ENCODE results near the gene LIPC. TPM values are rescaled to one million over a fixed set of nuclear protein-coding genes. Genes with fewer than 3 reads are reported as not detected.
A peak's percentile ranks its signal among the peaks of the same experiment; 100 is the strongest.

The LIPC gene
- total and polyA plus RNA-seq, 7 donors, result 0.36 to 3.0 (median 0.83) TPM; not detected in 2

GRCh38 chr15:58546635-58547627 lies 115.1 kb downstream of the LIPC start:
- Histone ChIP-seq H3K4me1 (peaks cover 0 to 47% (median 36%) of the 10 kb centered on the region in 4 donors), H3K9me3 (no peaks in the 10 kb centered on the region), H3K27ac (peak overlapping the region in 3 of 4 donors; percentile 20 to 53 (median 51)), H3K27me3 (no peaks in the 10 kb centered on the region), H3K4me3 (no peak overlapping the region), H3K36me3 (no peaks in the 10 kb centered on the region)
- intact Hi-C loops (cut with DNase I), result no loop called here
- DNase-seq, result no peak
- TF ChIP-seq EP300 (IDR thresholded peaks at IDR 0.05) (no peak), POLR2A (IDR thresholded peaks at IDR 0.05) (no peak), POLR2AphosphoS5 (IDR thresholded peaks at IDR 0.05) (peak in 1 of 4 donors; percentile 44)
- WGBS, 2 donors, result 74 to 87% methylated on average over 13 of the region's 13 CpGs

GRCh38 chr15:58547628-58548307 lies 116.0 kb downstream of the LIPC start:
- WGBS, 2 donors, result 88 to 96% methylated on average over 9 of the region's 9 CpGs
- Histone ChIP-seq H3K9me3 (no peaks in the 10 kb centered on the region), H3K4me1 (peaks cover 0 to 55% (median 44%) of the 10 kb centered on the region in 4 donors), H3K27me3 (no peaks in the 10 kb centered on the region), H3K4me3 (no peak overlapping the region), H3K36me3 (no peaks in the 10 kb centered on the region), H3K27ac (peak overlapping the region in 3 of 4 donors; percentile 51 to 64 (median 53))
- intact Hi-C loops (cut with DNase I), result no loop called here
- DNase-seq, result no peak
- TF ChIP-seq CTCF (IDR thresholded peaks at IDR 0.05) (no peak), POLR2AphosphoS5 (IDR thresholded peaks at IDR 0.05) (no peak), EP300 (IDR thresholded peaks at IDR 0.05) (no peak), POLR2A (IDR thresholded peaks at IDR 0.05) (no peak)

- Histone ChIP-seq H3K36me3 (no peaks in the 10 kb centered on the region), H3K9me3 (no peaks in the 10 kb centered on the region), H3K4me1 (peaks cover 0 to 55% (median 45%) of the 10 kb centered on the region in 4 donors), H3K27ac (peak overlapping the region; percentile 59 to 72 (median 67)), H3K4me3 (no peak overlapping the region), H3K27me3 (no peaks in the 10 kb centered on the region)
- DNase-seq, result no peak
- WGBS, 2 donors, result 90 to 92% methylated on average over 26 of the region's 26 CpGs
- no peak for TF ChIP-seq CTCF (IDR thresholded peaks at IDR 0.05)
- intact Hi-C loops (cut with DNase I), result no loop called here
Observed at GRCh38 chr15:58548308-58549012, 116.7 kb downstream of the LIPC start.

GRCh38 chr15:58549013-58549784 lies 117.4 kb downstream of the LIPC start:
- H3K36me3 ChIP-seq, result no peaks in the 10 kb centered on the region
- no peak for DNase-seq
- H3K4me3 ChIP-seq, result no peak overlapping the region
- no peaks in the 10 kb centered on the region for H3K9me3 ChIP-seq
- 82 to 86% methylated on average over 12 of the region's 12 CpGs for WGBS, 2 donors
- peaks cover 0 to 55% (median 45%) of the 10 kb centered on the region in 4 donors for H3K4me1 ChIP-seq
- intact Hi-C loops (cut with DNase I), result no loop called here
- peak overlapping the region; percentile 59 to 72 (median 67) for H3K27ac ChIP-seq
- no peaks in the 10 kb centered on the region for H3K27me3 ChIP-seq
- TF ChIP-seq POLR2AphosphoS5 (IDR thresholded peaks at IDR 0.05) (peak in 2 of 4 donors; percentile 67 to 68), POLR2A (IDR thresholded peaks at IDR 0.05) (no peak)

- H3K4me1 ChIP-seq, result peaks cover 0 to 55% (median 45%) of the 10 kb centered on the region in 4 donors
Observed at GRCh38 chr15:58549785-58550074, 117.9 kb downstream of the LIPC start.

More at GRCh38 chr15:58549785-58550074, 117.9 kb downstream of the LIPC start:
- Histone ChIP-seq H3K9me3 (no peaks in the 10 kb centered on the region), H3K4me3 (no peak overlapping the region), H3K27me3 (no peaks in the 10 kb centered on the region), H3K27ac (peak overlapping the region; percentile 59 to 72 (median 67)), H3K36me3 (no peaks in the 10 kb centered on the region)
- WGBS, 2 donors, result 93% methylated on average over 7 of the region's 7 CpGs
- intact Hi-C loops (cut with DNase I), result no loop called here
- DNase-seq, result no peak
- no peak for TF ChIP-seq CTCF (IDR thresholded peaks at IDR 0.05)
- no peak for TF ChIP-seq POLR2A (IDR thresholded peaks at IDR 0.05)
- no peak for TF ChIP-seq POLR2AphosphoS5 (IDR thresholded peaks at IDR 0.05)
- TF ChIP-seq EP300 (IDR thresholded peaks at IDR 0.05), result no peak

Data from sigmoid colon (tissue), 7 donors.